ENCODE measurements around the gene KCNQ1OT1. TPM values are rescaled to one million over a fixed set of nuclear protein-coding genes. Genes with fewer than 3 reads are reported as not detected.

Gene KCNQ1OT1
- polyA plus RNA-seq, 3 donors = 0.84 to 2.4 (median 2.3) TPM

DNA sequence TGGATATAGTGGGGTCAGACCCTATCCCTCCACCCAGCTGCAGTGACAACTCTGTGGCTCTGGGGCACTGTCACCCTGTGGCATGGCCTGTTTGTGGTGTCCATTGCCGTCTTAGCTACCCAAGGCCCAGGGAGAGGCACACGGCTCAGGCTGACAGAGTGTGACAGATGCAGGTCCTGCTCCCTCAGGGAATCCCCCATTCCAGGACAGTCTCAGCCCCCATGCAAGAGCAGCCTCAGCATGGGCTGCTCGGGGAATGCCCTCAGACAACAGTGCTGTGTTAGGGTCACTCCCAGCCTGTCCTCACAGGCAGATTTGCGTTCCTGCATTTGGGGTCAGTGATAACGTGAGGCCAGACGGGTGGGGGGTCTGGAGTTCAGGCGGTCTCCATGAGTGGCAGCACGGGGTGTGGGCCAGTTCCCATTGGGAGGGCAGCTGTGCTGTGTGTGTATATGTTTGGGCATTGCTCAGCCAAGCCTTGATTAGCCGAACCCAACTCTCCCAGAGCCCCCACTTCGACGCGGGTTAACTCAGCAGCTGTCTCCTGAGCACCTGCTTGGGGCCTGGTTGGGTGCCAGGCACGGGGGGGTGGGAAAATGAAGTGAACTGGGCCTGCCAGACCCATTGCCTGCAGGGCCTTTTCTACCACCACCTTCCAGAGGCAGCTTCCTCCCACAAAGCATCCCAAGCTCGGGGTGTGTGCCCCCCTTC lies 5.3 kb upstream of the KCNQ1OT1 start:
- DNase-seq = no peak

DNA sequence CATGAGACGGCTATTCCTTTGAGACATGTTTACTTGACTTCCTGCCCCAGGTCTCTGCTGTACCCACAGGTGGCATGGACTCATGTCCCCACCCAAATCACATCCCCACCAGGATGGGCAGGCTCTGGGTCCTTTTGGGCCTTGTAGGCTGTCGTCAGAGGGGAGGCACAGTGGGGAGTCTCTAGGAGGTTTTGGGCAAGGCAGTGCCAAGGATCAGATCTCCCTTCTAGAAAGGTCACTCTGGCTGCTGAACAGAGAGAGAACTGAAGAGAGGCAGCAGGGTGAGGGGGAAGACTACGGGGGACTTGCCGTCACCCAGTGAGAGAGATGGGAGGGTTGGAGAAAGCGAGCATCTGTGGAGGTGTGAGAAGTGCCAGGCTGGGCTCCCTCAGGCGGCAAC lies 4.6 kb upstream of the KCNQ1OT1 start:
- DNase-seq = no peak

DNA sequence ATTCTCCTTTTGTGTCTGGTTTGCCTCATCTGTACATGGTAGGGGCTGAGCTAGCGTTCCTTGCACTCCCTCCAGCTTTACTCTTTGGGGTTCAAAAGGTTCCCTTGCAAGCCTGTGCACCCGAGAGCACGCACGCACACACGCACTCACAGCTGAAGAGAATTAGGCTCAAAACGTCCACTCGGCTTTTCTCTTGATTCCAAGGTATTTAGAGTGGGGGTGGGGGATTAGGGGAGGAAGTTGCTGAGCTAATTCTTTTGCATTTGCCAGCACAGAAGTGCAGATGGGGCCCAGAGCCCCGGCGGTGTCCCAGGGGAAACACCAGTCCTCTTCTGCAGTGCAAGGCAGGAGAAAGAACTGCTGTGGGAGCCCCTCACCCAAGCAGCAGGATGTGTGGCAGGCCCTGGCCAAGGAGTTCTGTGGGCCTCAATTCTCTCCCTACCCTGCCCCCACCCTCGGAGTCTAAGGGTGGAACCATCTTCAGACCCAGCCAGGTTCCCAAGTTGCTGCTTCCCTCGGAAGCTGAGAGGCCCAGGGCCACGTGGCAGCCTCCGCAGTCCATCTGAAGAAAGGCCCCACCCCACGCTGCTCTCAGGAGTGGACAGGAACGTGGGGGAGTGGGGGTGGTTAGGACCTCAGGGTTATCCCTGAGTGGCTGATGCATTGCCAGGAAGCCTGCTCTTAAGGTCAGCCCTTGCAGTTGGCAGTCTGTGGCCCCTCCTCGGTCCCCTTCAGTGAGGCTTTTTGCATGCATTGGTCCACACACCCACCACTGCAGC lies 3.8 kb upstream of the KCNQ1OT1 start:
- DNase-seq = no peak

DNA sequence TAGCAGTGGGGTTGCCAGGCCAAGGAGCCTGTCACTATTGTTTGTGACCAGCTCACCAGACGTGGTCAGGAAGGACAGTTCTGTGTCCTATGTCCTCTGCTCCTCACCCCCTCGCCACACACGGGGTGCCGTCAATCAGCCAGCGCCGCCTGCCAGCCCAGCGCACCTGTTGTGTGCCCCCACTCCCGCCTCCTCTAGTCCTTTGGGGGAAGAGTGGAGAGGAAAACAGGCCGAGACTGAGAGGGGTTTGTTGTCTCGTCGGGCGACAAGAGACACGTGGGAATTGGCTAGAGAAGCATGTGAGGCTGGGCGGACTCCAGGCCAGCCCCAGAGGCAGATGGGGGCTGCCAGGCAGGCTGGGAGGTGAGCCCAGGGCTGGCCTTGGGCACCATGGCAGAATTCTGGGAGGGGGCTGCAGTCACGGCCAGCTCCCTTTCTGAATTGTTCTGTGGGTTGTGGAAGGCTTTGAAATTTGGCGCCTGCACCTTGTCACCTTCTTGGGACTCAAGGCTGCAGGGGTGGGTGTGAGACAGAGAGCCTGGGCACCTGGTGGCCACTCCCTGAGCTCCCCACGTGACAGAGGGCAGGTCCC lies 3.1 kb upstream of the KCNQ1OT1 start:
- no peak for DNase-seq

DNA sequence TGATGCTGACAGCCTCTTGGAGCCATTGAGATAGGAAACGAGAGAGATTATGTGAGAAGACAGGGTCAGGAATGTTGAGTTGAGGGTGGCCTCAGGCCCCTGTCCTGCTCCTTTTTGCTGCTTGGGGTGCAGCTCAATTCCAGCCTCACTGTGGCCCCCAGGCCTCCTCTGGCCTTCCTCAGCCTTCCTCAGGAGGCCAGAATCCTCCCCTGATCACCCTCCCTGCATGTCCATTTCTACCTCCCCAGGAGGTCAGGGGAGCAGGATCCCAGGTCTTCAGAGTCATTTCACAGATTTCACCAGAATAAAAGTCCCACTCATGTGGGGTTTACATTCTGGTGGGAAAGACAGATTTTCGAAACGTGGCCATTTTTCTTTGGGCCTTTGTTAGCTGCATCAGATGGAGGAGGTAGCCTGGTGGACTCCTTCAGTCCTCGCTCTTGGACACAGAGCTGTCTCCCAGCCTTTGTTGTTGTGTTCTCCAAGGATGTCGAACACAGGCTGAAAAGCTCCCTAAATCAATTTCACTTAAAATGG lies 2.2 kb upstream of the KCNQ1OT1 start:
- no peak for DNase-seq

DNA sequence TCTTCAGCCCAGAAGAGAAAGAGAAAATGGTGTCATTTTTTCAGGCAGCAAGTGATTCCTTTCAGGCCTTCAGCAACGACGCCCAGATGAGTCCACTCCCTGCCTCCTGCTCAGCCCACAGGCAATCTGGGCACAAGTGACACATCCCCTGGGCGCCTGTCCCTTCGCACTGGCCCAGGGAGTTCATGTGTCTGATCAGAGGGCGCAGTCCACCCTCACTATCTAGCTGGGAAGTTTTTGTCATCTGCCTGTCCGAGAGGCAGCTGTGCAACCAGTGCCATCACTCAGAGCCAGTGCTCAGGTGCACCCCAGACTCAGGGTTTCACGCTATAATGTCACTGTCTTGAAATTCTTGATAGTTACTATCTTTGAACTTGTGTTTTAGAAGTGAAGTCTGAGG lies 1.4 kb upstream of the KCNQ1OT1 start:
- DNase-seq = no peak

DNA sequence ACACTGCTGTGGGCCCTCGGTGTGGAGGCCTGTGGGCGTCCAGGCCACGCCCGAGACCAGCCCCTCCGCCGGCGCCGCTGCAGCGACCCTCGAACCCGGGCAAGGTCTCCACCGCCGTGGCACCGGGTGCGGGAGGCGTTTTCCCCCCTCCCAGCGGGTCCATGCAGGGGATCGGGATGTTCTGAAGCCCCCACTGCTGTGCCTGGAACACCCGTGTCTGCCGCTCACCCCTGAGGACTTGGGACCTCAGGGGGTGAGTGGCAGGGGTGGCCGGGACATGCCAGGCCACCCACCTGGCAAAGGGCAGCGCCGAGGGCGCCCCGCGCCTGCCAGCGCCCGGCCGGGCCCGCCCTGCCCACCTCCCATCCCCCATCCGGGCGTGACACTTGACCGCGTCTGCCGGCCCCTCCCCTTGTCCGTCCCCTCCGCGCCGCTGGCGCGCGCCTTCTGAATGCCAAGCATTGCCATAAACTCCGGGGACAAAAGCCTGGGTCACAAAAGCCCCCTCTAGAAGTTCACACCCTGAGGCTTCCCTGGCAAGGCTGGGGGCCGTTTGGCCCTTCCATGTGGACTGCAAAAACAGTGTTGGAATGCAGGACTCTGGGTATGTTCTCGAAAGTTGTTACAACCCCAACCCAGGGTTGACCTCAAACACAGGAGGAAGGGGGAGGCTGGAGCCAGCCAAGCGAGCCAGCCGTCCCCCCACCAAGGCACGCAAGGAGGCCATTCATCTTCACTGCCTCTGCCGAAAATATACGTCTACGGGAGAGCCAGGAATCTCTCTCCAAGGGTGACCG lies 819 bp upstream of the KCNQ1OT1 start:
- DNase-seq = peak; percentile 72

DNA sequence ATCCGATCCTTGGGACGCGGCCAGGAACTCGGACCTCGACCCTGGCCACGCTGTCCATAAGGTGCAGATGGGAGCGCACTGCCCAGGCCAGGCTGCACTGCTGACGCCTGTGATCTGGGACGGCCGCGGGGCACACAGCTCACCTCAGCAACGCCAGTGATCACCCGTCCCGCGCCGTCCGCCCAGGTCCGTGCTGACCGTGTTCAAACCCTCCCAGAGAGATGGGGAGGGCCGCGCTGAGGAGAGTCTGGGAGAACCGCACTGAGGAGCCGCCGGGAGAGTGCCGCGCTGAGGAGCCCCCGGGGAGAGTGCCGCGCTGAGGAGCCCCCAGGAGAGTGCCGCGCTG lies 636 bp downstream of the KCNQ1OT1 start:
- DNase-seq = no peak

DNA sequence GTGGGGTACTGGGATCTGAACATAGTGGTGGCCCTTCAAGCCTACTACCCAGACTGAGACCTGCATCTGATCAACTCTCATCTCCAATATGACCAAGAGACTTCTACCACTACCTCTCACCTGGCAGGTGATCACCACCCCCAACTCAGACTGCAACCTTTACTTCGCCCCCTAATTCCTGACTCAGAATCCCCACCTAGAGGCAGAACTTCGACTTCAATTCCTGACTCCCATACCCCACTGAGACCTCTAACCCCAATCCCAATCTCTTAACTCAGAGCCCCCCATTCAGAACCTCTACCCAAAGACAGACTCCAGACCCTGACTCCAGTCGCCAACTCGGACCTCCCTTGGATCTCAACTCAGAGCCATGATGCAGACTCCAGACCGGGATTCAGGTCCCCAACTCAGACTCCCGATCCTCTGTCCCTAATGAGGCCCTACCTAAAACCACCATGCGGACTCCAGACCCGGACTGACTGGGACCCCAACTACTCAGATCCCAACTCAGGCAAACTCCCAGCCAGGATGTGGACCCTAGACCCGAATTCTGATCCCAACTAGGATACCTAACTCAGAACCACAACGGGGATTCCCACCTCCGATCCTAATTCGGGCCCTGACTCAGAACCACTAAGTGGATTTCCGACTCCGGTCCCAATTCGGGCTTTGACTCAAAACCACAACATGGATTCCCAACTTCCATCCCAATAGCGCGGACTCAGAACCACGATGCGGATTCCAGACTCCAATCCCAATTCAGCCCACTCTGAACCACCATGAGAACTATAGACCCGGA lies 1.2 kb downstream of the KCNQ1OT1 start:
- no peak for DNase-seq

DNA sequence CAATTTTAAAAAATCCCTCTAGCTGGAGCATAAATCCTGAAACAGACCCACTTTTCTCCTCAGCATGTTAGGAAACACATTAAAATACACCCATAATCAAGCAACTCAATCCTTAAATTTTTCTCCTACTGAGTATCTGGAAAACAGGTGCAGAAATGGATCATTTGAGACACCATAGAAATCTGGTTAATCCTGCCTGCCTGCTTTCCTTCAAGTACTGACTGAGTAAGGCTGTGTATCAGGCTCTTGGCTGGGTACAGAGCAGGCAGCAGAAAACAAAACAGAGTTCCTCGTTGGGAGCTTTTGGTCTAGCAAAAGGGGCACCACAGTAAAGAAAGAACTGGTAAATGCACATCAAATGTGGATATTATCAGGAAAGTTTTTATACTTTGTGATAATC lies 1.9 kb downstream of the KCNQ1OT1 start:
- no peak for DNase-seq

DNA sequence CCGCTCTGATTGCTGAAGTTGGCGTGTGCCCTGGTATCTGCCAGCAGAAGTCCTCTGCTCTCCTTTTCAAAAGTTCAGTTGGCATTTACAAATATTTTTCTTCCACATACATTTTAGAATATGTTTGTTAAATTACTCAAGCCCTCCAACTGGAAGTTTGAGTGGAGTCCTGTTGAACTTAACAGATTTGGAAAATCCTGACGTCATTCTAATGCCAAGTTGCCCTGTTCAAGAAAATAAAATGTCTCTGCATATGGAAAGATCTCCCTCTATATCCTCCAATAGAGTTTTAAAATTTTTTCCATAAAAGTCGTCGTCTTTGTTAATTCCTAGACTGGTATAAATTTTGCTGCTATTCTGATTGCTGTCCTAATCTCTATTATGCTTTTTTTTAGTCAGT lies 3.3 kb downstream of the KCNQ1OT1 start:
- DNase-seq = no peak

DNA sequence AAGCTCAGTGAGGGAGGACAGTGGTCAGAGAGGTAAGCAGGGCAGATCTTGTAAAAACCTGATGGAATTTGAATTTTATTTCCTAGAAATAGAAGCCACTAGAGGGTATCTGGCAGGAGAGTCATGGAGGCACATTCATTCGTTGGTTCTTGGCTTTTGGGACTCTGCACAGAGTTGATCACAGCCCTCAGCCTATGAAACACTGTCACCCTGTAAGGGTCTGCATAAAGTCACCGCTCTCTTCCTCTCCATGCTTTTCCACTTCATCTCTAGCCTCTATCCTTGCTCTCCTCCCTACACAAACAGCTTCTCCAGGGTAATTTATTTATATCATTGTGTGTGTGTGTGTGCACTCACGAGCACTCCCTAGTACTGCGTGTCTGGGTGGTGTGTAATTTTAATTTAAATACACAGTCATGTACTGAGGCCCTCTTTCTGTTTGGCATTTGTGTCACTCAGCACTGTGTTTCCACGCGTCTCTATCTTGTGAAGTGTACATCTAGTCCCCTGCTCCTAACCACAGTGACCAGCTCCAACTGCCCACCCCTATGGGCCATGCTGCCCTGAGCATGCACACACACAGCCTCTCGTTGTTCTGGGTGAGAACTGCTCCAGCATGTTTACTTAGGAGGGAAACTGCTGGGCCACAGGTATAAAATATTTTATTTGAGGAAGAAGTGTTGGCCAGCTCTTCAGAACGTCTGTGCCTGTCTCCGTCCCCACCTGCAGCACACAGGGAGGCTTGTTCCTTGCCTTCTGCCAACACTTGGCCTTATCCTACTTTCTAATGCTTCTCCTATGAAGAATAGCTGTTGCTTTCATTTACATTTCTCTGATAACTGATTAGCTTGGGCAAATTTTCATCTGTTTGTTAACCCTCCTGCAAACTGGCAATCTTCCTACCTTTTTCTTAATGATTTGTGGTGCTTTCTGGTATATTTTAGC lies 4.5 kb downstream of the KCNQ1OT1 start:
- DNase-seq = no peak

DNA sequence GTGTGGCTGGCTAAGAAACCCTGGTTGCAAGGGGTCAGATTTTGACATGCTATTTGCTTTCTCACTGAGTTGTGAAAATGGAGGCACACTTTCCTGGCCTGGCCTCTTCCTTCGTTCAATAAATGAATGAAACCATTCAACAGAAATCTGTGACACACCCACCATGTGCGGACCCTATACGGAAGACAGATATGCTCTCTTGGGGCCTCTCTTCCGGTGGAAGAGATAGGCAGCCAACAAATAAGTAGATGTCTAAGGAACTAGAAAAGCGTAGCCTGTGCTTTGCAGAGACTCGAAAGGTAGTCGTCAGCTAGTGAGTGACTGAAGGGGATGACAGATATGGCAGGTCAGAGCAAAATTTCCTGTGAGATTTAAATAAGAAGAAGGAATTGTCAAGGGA lies 5.3 kb downstream of the KCNQ1OT1 start:
- DNase-seq = no peak

DNA sequence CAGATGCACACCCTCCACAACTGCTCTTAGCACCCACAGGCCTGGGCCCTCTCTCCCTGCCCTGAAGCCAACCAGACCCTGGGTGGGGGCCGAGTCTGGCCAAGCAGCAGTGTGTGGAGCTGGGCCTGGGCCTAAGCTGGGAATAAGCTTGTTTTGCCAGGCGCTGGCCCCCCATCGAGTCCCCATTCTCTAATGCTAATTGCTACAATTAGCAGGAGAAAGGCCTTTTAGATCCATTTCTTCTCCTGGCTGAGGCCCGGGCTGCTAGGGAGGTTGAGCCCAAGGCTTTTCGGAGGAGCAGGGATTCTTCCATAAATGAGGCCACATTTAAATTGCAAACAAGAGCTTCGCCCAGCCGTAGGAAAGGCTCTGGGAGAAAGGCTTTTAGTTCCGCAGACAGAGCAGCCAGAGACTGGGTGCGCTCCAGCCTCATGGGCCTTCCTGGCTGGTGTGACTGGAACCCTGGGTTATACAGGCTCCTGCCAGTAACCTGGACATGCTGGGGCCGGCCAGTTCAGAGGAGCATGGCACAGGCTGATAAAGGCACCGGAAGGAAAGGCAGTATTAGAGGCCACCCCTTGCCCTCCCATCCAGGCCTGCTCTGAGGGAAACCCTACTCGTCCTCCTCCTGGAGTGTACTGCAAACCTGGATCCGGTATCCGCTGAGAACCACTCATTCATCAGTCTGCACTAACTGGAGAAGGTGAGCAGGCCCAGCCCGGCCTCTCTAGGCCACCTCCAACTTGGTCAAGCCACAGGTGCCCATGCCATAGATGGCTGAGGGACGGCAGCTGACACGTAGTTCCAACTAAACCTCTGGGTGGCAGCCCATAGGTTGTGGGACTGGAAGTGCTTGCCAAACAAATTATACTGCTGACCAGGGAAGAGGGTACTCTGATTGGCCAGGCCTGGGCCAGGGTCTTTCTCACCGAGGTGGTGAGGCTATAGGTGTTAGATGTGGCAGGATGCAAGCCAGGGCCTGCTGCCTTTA lies 6.2 kb downstream of the KCNQ1OT1 start:
- no peak for DNase-seq

DNA sequence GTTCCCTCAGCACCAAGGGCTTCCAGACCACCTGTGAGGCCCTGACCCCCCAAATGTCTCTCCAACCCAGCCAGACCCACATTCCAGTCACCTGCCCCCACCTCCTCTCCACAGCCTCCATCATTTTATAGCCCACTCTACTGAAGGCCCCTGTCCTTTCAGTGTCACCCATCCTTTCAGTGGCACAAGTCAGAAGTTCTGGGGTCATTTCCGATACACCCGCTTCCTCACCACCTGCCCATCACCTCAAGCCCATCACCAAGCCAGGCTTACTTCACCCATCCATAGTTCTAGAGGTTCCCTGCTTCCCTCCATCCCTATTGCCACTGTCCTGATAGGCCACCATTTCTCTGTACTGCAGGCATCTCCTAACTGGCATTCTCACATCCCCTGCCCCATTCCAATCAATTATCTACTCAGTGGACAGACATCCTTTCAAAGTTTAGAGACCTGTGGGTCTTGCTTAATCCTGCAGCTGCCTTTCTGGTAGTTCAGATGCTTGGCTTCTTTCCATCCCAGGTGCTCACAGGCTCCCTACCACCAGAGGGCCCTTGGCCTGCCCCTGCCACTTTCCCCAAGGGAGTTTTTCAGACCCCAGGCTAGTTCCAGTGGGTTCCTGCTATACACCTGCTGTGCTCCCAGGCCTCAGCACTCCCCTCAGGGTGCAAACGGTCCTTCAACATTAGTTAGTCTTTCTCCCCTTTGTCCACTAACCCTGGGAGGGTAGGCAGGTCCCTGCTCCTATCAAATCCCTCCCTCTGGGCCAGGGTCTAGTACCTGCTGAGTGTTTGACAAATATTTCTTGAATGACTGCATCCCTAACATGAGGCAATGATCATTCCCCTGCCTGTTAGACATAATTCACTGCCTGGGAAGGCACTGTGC lies 7.6 kb downstream of the KCNQ1OT1 start:
- no peak for DNase-seq

DNA sequence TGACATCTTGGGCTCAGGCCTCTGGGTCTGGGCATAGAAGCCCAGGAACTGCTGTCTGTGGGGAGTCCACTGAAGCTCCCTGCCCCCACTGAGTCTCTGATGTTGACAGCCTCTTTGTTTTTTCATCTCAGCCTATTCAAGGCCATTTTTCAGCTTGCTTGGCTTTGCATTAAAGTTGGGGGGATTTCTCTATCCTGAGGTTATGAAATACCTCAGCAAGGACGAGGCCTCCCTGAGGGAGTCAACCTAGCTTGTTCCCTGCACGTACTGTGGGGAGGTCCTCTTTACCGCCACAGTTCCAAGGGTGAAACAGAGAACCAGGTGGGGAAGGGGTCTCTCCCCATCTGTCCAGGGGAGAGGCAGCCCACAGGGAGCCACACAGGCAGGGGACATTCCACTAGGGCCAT lies 8.4 kb downstream of the KCNQ1OT1 start:
- DNase-seq = no peak

DNA sequence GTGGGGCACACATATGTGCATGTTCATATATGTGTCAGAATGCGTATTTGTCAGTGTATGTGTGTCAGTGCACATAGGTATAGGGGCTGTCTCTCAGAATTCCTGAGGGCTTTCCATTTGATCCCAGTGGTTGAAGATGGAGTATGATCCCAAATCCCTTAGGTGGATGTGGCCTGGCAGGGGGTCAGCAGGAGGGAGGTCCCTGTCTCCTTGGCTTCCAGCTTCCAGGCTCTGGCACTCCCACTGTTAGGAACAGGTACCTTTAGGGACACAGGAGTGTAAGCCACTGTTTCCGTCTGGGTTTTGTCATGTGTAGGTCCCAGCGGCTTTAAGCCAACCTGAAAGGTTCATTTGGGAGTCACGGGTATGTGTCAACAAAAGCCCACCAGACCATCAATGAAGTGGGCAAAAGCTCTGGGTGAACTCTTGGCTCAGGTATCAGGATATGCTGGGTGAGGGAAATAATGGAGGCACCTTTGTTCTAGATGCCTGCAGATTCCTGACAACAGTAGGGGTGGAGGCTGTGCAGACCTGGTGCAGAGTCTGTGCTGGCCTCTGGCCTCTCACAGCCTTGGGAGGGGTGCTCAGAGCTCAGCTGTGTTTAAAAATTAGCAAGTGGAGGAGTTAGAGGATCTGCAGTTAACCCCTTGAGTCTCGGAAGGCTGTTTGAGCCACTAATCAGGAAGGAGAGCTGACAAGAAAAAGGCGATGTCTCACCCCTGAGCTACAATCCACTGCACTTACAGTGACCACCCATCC lies 9.0 kb downstream of the KCNQ1OT1 start:
- no peak for DNase-seq

All from renal pelvis (tissue), 4 donors.